ENCODE measurements around the gene ENPP5. TPM values are rescaled to one million over a fixed set of nuclear protein-coding genes. Genes with fewer than 3 reads are reported as not detected.

The ENPP5 gene
- total and polyA plus RNA-seq, 2 donors (not counting 1 experiment from before 2014, with no cell fraction given), result 0.13 to 1.0 TPM

- Mint-ChIP-seq H3K27ac (no peak overlapping the region), H3K9me3 (ENCODE audit: insufficient read depth) (no peaks in the 10 kb centered on the region), H3K27me3 (no peaks in the 10 kb centered on the region), H3K4me1 (no peaks in the 10 kb centered on the region), H3K4me3 (no peak overlapping the region)
- 96% methylated on average over 28 of the region's 29 CpGs for WGBS (ENCODE audit: insufficient coverage)
- H4K20me1 ChIP-seq (ENCODE audit: control insufficient read depth, insufficient read depth, low read length, poor library complexity, severe bottlenecking), result no peaks in the 10 kb centered on the region
- no peak overlapping the region for H2AFZ ChIP-seq (ENCODE audit: insufficient read depth, low read depth, low read length, poor library complexity, severe bottlenecking)
- POLR2A ChIA-PET, result no interaction called here
- TF ChIP-seq CTCF (IDR thresholded peaks at IDR 0.05) (no peak), EZH2 (IDR thresholded peaks at IDR 0.05; ENCODE audit: borderline replicate concordance, insufficient read depth, low read depth, low read length, poor library complexity, severe bottlenecking) (no peak)
- ATAC-seq (ENCODE audit: low read depth) (no peak), DNase-seq (no peak)
- CTCF ChIA-PET, result interaction anchor here (0.5 to 0.6 kb wide), 2 partner anchors 215 to 1747 kb away, joined by 3 read pairs; no protein-coding TSS in a partner anchor
- H3K9ac ChIP-seq (ENCODE audit: low read length), result no peak overlapping the region
- no peak overlapping the region for H3K4me3 ChIP-seq (ENCODE audit: control extremely low read depth in 1 of 5, extremely low read depth in 1 of 5, insufficient read depth in 1 of 5, low read depth in 2 of 5, low read length in 4 of 5)
- intact Hi-C loops (cut with micrococcal nuclease), result no loop called here
- no peaks in the 10 kb centered on the region for H3K27me3 ChIP-seq (replicated peaks in 1 of 4; ENCODE audit: control extremely low read depth in 1 of 4, control insufficient read depth in 3 of 4, insufficient read depth in 4 of 4, low read length in 3 of 4)
- H3K79me2 ChIP-seq (ENCODE audit: control insufficient read depth, insufficient read depth, low read length), result no peaks in the 10 kb centered on the region
- no peak overlapping the region for H3K4me2 ChIP-seq (replicated peaks; ENCODE audit: low read depth, low read length, poor library complexity, severe bottlenecking)
- H3K27ac ChIP-seq (ENCODE audit: low read length in 2 of 2), result no peak overlapping the region
- H3K9me3 ChIP-seq (ENCODE audit: control extremely low read depth in 1 of 3, control insufficient read depth in 2 of 3, insufficient read depth in 1 of 3, low read length in 2 of 3), result peaks cover 0 to 5% (median 0%) of the 10 kb centered on the region in 3 donors
- no peaks in the 10 kb centered on the region for H3K4me1 ChIP-seq (ENCODE audit: control insufficient read depth in 2 of 2, insufficient read depth in 2 of 2, low read length in 2 of 2)
- no peaks in the 10 kb centered on the region for H3K36me3 ChIP-seq (replicated peaks in 1 of 2; ENCODE audit: control extremely low read depth in 1 of 2, control insufficient read depth in 1 of 2, extremely low read depth in 1 of 2, insufficient read depth in 2 of 2, low read length in 1 of 2)
Measured at GRCh38 chr6:46204880-46205650, 34.3 kb upstream of the ENPP5 start.

All from B cell (primary cell).